HG03159 (cell line): ENCODE measurements around the gene TRPM6.
"Not testable (repeated sequence)": the region's sequence is repeated elsewhere in the genome, so short reads cannot be mapped to it uniquely, and the experiment has no call there.

ENCODE experiments used
- ATAC-seq: cut with Tn5 transposase; IDR thresholded peaks from one replicate; pipeline ENCODE4 v1.9.1; 2021; ENCODE audit warnings: mild to moderate bottlenecking, moderate library complexity; ENCODE audit not compliant: unreplicated experiment

The TRPM6 gene

GRCh38 chr9:74860247-74860646, 27.5 kb downstream of the TRPM6 start:
- ATAC-seq: not testable (repeated sequence)

- no peak for ATAC-seq
Observed at GRCh38 chr9:74859786-74860185, 27.9 kb downstream of the TRPM6 start.

GRCh38 chr9:74858751-74859414, 28.8 kb downstream of the TRPM6 start:
- no peak for ATAC-seq

DNA sequence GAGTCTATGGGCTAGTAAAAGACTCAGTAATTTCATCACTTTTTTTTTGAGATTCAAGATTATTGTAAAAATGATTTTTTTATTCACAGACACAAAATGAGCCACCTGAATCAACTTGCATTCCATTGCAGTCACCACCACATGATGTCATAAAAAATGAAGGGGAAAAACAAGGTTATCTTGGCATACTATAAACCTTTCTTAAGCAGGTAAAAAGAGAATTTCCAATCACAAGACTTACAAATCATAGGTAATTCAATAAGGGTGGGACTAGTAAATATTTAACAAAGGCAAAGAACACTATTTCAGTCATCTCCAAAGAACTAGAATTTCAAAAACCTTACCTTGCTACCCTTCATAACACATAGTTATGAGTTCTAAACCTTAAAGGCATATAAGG, 30.7 kb downstream of the TRPM6 start:
- no peak for ATAC-seq

GRCh38 chr9:74855072-74855471, 32.6 kb downstream of the TRPM6 start:
- no peak for ATAC-seq

DNA sequence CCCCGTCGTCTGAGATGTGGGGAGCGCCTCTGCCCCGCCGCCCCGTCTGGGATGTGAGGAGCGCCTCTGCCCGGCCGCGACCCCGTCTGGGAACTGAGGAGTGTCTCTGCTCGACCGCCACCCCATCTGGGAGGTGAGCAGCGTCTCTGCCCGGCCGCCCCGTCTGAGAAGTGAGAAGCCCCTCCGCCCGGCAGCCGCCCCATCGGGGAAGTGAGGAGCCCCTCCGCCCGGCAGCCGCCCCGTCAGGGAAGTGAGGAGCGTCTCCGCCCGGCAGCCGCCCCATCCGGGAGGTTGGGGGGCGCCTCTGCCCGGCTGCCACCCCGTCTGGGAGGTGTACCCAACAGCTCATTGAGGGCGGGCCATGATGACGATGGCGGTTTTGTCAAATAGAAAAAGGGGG, 34.7 kb downstream of the TRPM6 start:
- not testable (repeated sequence) for ATAC-seq

DNA sequence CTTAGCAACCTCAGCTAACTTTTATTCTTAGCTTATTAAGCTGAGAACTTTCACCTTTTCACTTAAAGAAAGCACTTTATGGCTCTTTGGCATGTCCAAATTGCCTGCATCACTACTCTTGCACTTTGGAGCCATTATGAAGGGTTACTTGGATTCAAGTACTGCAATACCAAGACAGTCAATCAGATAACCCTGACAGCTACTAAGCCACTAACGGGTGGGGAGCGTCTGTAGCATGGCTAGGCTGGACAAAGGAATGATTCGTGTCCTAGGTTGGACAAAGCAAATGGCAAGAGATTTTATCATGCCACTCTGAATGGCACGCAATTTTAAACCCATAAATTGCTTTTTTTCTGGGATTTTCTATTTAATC, 39.6 kb downstream of the TRPM6 start:
- no peak for ATAC-seq

DNA sequence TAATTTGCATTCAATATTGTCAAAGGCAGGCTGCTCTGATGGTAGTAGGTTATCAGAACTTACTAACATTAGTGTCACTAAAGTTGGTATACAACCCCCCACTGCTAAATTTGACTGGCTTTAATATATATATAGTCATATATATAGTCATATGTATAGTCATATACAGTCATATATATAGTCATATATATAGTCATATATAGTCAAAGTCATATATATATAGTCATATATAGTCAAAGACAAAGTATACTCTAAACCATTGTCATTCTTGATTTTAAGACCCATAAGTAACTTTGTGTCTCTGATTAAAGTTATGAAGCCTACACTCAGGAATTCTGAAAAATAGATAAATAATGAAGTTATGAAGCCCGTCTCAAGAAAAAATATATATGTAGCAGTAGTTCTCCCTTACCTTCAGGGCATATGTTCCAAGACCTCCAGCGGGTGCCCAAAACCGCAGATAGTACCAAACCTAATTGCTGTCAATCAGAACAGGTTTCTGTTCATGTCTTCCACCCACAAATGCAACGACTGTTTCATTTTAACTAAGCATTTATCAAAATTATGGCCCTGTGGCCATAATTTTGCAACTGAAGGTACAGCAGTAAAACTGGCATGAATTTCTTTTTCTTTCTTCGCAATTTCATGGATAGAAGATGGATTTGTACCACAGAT, 40.1 kb downstream of the TRPM6 start:
- no peak for ATAC-seq

- ATAC-seq: no peak
Observed at GRCh38 chr9:74846766-74847165, 41.0 kb downstream of the TRPM6 start.

GRCh38 chr9:74838351-74838750, 49.4 kb downstream of the TRPM6 start:
- ATAC-seq: no peak

DNA sequence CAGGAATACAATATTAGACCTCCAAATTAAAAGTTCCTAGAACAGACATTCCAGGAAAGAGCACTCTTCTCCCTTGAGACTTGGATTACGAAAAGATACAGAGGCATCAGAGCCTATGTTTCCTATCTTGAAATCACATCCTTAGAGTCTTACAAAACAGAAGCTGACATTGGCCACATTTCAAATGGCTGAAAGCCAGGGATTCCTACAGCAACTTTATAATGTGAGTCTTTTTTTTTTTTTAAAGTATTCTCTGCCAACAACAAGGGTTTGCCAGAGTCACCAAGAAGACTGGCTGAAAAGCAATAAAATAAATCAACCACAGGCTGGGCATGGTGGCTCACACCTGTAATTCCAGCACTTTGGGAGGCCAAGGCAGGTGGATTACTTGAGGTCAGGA, 63.1 kb downstream of the TRPM6 start:
- no peak for ATAC-seq

- ATAC-seq: no peak
Observed at GRCh38 chr9:74821636-74822035, 66.1 kb downstream of the TRPM6 start.

GRCh38 chr9:74817816-74818215, 69.9 kb downstream of the TRPM6 start:
- no peak for ATAC-seq

- no peak for ATAC-seq
Observed at GRCh38 chr9:74817281-74817810, 70.4 kb downstream of the TRPM6 start.

- no peak for ATAC-seq
Observed at GRCh38 chr9:74810200-74810599, 77.5 kb downstream of the TRPM6 start.

- ATAC-seq: no peak
Observed at GRCh38 chr9:74804018-74804385, 83.7 kb downstream of the TRPM6 start.

DNA sequence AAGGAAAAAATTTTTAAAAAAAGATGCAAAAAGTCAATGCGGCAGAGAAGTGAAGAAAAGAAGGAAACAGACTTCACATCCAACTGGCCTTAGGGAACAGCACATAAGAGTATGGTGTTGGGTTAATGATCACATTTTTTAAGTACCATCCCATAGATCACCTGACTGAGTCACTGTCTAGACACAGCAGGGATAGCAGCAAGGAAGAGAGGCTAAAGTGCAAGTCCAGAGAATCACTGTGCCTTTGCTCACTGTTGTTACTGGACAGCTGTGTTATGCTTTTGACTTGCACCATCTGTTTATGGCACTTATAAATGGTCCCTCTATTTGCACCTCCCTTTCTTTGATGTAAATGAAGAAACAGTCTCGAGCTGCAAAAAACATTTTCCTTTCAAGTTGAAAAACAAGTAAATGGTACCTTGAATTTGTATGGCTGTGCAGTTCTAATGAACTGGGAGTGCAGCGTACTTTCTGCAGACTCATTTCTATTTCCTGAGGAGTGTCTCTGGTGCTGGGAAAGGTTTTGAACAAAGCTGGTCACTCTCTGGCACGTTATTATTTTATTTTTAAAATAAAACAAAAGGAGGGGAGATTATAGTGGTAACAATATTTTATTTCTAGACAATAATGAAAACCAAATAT, 84.2 kb downstream of the TRPM6 start:
- ATAC-seq: no peak

GRCh38 chr9:74800226-74800625, 87.5 kb downstream of the TRPM6 start:
- no peak for ATAC-seq

DNA sequence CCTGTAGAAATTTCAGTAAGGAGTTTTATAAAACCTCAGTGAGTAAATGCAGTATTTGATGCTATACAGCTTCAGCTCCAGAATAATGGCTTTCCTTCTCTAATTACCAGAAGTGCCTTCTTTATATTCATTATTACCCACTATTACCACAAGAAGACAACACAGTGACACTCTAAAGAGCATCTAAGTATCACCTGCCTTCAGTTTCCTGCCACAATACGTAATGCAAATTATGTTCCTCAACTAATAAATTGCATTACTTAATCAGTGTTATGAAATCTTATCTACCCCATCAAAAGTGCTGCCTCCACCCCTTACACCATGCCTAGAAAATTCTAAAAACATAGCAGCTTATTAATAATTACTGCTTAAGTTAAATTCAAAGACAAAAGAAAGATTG, 91.9 kb downstream of the TRPM6 start:
- ATAC-seq: no peak

DNA sequence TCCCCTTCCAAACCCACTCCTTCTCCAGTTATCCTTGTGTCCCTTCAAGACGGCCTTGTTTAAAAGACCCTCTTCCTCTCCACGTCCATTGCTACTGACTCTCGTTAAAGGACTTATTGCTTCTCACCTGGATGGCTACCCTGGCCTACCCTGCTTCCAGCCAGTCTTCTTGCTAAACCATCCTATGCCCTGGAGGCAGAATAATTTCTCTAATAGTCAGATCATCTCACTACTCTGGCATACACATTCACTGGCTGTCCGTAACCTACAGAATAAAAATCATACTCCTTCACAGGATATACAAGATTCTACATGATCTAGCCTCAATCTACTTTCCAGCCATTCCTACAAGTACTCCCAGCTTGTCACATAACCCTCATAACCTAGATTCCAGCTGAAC, 92.6 kb downstream of the TRPM6 start:
- ATAC-seq: no peak

DNA sequence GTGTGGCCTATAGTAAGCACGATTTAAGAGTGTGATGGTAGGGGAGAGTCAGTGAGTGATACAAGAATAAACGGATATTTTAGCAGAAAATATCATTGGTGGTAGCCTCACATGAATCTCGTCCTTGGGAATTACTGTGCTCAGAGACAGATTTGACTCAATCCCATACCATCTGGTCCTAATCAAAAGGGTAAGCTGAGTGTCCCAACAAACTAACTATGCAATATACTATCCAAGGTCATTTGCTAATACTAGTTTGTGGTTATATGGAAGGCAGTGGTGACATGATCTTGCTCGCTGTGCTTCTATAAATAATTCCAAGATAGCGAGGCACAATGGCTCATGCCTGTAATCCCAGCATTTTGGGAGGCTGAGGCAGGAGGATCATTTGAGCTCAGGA, 103.2 kb downstream of the TRPM6 start:
- no peak for ATAC-seq

DNA sequence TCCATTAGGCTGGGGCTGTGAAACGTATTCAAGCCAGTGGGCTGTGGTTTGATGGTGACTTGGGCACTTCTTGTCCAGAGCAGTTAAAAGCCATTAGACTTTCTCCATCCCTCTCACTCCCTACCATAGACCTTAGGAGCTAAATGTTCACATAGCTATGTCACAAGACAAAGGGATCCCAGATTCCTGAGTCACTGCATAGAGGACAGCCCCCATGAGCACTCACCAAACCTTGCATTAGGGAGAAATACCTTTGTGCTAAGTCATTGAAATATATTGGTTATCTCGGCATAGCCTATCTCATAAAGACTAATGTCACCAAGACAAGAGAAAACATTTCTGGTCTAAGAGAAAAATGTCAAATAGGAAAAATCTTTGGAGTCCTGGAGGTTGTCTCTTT, 104.3 kb downstream of the TRPM6 start:
- no peak for ATAC-seq
